ENCODE measurements around the gene RASA3. TPM values are rescaled to one million over a fixed set of nuclear protein-coding genes. Genes with fewer than 3 reads are reported as not detected.

The RASA3 gene
- total RNA-seq, 1 donor from 2014 or later = 2.9 TPM

- H3K9me3 Mint-ChIP-seq = peaks cover 2% of the 10 kb centered on the region
- H3K27me3 Mint-ChIP-seq (ENCODE audit: insufficient read depth, low read depth) = peaks cover 5% of the 10 kb centered on the region
- Histone ChIP-seq H2AFZ (replicated peaks) (no peak overlapping the region), H3K36me3 (no peaks in the 10 kb centered on the region), H3K4me1 (peaks cover 15% of the 10 kb centered on the region), H3K27ac (no peak overlapping the region), H3K79me2 (ENCODE audit: low read depth) (no peaks in the 10 kb centered on the region), H4K20me1 (ENCODE audit: low read depth) (no peaks in the 10 kb centered on the region), H3K9ac (no peak overlapping the region), H3K27me3 (no peaks in the 10 kb centered on the region), H3K4me2 (no peak overlapping the region), H3K9me3 (ENCODE audit: low read depth) (no peaks in the 10 kb centered on the region), H3F3A (ENCODE audit: low read depth) (no peaks in the 10 kb centered on the region), H3K4me3 (no peak overlapping the region)
- H3K27ac Mint-ChIP-seq = peak overlapping the region; percentile 73
- no peak for TF ChIP-seq CTCF (IDR thresholded peaks at IDR 0.05)
- no peak for TF ChIP-seq EZH2phosphoT487 (IDR thresholded peaks at IDR 0.05)
- no peak for TF ChIP-seq EZH2 (IDR thresholded peaks at IDR 0.05)
- H3K36me3 Mint-ChIP-seq = peaks cover 5% of the 10 kb centered on the region
- no peak overlapping the region for H3K4me3 Mint-ChIP-seq
- DNase-seq (ENCODE audit: low spot score) = no peak
- peaks cover 49% of the 10 kb centered on the region for H3K4me1 Mint-ChIP-seq
Observed at GRCh38 chr13:114053026-114053425, 79.4 kb downstream of the RASA3 start.

GRCh38 chr13:114050536-114051450 is 81.6 kb downstream of the RASA3 start:
- no peaks in the 10 kb centered on the region for H3K36me3 ChIP-seq
- no peak overlapping the region for H3K9ac ChIP-seq
- no peak overlapping the region for H3K4me3 ChIP-seq
- H3K4me1 ChIP-seq = peaks cover 18% of the 10 kb centered on the region
- Mint-ChIP-seq H3K9me3 (peaks cover 6% of the 10 kb centered on the region), H3K27ac (peak overlapping the region; percentile 42), H3K4me3 (no peak overlapping the region), H3K36me3 (peaks cover 18% of the 10 kb centered on the region), H3K27me3 (ENCODE audit: insufficient read depth, low read depth) (peaks cover 7% of the 10 kb centered on the region), H3K4me1 (peaks cover 52% of the 10 kb centered on the region)
- no peak overlapping the region for H3K4me2 ChIP-seq
- no peaks in the 10 kb centered on the region for H3K79me2 ChIP-seq (ENCODE audit: low read depth)
- no peaks in the 10 kb centered on the region for H3K9me3 ChIP-seq (ENCODE audit: low read depth)
- no peaks in the 10 kb centered on the region for H4K20me1 ChIP-seq (ENCODE audit: low read depth)
- no peak overlapping the region for H2AFZ ChIP-seq (replicated peaks)
- H3K27me3 ChIP-seq = no peaks in the 10 kb centered on the region
- H3F3A ChIP-seq (ENCODE audit: low read depth) = peaks cover 14% of the 10 kb centered on the region
- TF ChIP-seq CTCF (IDR thresholded peaks at IDR 0.05) (no peak), EZH2 (IDR thresholded peaks at IDR 0.05) (no peak), EZH2phosphoT487 (IDR thresholded peaks at IDR 0.05) (no peak)
- no peak overlapping the region for H3K27ac ChIP-seq
- peak; percentile 32 for DNase-seq (ENCODE audit: low spot score)

- H3K4me1 Mint-ChIP-seq = peaks cover 51% of the 10 kb centered on the region
- TF ChIP-seq EZH2 (IDR thresholded peaks at IDR 0.05) (no peak), EZH2phosphoT487 (IDR thresholded peaks at IDR 0.05) (no peak), CTCF (IDR thresholded peaks at IDR 0.05) (no peak)
- Histone ChIP-seq H4K20me1 (ENCODE audit: low read depth) (no peaks in the 10 kb centered on the region), H3K9me3 (ENCODE audit: low read depth) (no peaks in the 10 kb centered on the region), H3K4me3 (no peak overlapping the region), H3K79me2 (ENCODE audit: low read depth) (no peaks in the 10 kb centered on the region), H3K4me1 (peaks cover 27% of the 10 kb centered on the region), H3K36me3 (no peaks in the 10 kb centered on the region), H3K27ac (no peak overlapping the region), H3K9ac (no peak overlapping the region), H3F3A (ENCODE audit: low read depth) (peaks cover 24% of the 10 kb centered on the region), H3K27me3 (no peaks in the 10 kb centered on the region), H2AFZ (replicated peaks) (no peak overlapping the region), H3K4me2 (no peak overlapping the region)
- no peak overlapping the region for H3K4me3 Mint-ChIP-seq
- H3K27me3 Mint-ChIP-seq (ENCODE audit: insufficient read depth, low read depth) = peaks cover 14% of the 10 kb centered on the region
- H3K36me3 Mint-ChIP-seq = peaks cover 22% of the 10 kb centered on the region
- no peak for DNase-seq (ENCODE audit: low spot score)
- no peak overlapping the region for H3K27ac Mint-ChIP-seq
- H3K9me3 Mint-ChIP-seq = peaks cover 11% of the 10 kb centered on the region
Observed at GRCh38 chr13:114049626-114050101, 82.8 kb downstream of the RASA3 start.

All from neural progenitor cell (in vitro differentiated cells).